ENCODE measurements around the gene ADD3. TPM values are rescaled to one million over a fixed set of nuclear protein-coding genes. Genes with fewer than 3 reads are reported as not detected.

The ADD3 gene
- total and polyA plus RNA-seq, 2 donors from 2014 or later = 56.9 to 79.2 TPM

DNA sequence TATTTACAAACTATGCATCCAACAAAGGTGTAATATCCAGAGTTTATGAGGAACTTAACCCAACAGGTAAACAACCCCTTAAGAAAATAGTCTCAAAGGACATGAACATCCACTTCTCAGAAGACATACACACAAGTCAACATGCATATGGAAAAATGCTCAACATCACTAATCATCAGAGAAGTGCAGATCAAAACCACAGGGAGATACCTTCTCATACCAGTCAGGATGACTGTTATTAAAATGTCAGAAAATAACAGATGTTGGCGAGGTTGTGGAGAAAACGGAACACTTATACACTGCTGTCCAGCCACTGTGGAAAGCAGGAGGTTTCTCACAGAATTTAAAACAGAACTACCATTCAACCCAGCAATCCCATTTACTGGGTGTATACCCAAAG is 84.0 kb downstream of the ADD3 start:
- Histone ChIP-seq H3K27me3 (ENCODE audit: control insufficient read depth, insufficient read depth, low read length) (no peaks in the 10 kb centered on the region), H3K9me3 (ENCODE audit: control insufficient read depth in 2 of 3, insufficient read depth in 1 of 3, low read length in 3 of 3) (no peaks in the 10 kb centered on the region), H3K4me1 (ENCODE audit: control insufficient read depth in 2 of 3, insufficient read depth in 2 of 3, low read depth in 1 of 3, low read length in 3 of 3) (no peaks in the 10 kb centered on the region), H3K36me3 (ENCODE audit: control insufficient read depth in 2 of 3, insufficient read depth in 3 of 3, low read length in 3 of 3) (no peaks in the 10 kb centered on the region), H3K9ac (ENCODE audit: low read length in 3 of 3) (no peak overlapping the region), H3K27ac (ENCODE audit: low read depth in 2 of 2, low read length in 2 of 2) (no peak overlapping the region), H3K4me3 (ENCODE audit: low read length in 3 of 3) (no peak overlapping the region)
- FAIRE-seq (no peak), DNase-seq (no peak)
- intact Hi-C loops (cut with DNase I) = no loop called here
- TF ChIP-seq, protein P1, sequence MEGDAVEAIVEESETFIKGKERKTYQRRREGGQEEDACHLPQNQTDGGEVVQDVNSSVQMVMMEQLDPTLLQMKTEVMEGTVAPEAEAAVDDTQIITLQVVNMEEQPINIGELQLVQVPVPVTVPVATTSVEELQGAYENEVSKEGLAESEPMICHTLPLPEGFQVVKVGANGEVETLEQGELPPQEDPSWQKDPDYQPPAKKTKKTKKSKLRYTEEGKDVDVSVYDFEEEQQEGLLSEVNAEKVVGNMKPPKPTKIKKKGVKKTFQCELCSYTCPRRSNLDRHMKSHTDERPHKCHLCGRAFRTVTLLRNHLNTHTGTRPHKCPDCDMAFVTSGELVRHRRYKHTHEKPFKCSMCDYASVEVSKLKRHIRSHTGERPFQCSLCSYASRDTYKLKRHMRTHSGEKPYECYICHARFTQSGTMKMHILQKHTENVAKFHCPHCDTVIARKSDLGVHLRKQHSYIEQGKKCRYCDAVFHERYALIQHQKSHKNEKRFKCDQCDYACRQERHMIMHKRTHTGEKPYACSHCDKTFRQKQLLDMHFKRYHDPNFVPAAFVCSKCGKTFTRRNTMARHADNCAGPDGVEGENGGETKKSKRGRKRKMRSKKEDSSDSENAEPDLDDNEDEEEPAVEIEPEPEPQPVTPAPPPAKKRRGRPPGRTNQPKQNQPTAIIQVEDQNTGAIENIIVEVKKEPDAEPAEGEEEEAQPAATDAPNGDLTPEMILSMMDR (IDR thresholded peaks at IDR 0.05; ENCODE audit: borderline replicate concordance, extremely low read depth, insufficient read depth) = no peak

DNA sequence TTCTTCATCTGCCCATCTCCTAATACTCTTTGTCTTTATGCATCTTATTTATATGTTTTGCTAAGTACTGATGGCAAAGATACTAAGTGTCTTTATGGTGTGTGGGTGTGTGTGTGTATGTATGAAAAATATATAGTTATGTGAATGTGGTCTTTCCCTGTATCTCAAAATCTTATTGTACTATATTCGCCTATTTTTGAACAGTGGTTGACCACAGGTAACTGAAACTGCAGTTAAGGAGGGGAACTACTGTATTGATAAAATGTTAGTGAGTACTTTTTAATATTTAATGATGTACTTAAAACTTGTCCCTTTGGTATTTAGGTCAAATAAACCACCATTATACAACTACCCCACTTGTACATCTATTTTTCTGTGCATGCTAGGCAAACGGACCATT is 85.9 kb downstream of the ADD3 start:
- Histone ChIP-seq H3K9ac (ENCODE audit: low read length in 3 of 3) (no peak overlapping the region), H3K4me3 (ENCODE audit: low read length in 3 of 3) (no peak overlapping the region), H3K36me3 (ENCODE audit: control insufficient read depth in 2 of 3, insufficient read depth in 3 of 3, low read length in 3 of 3) (no peaks in the 10 kb centered on the region), H3K27ac (ENCODE audit: low read depth in 2 of 2, low read length in 2 of 2) (no peak overlapping the region), H3K27me3 (ENCODE audit: control insufficient read depth, insufficient read depth, low read length) (no peaks in the 10 kb centered on the region), H3K9me3 (ENCODE audit: control insufficient read depth in 2 of 3, insufficient read depth in 1 of 3, low read length in 3 of 3) (no peaks in the 10 kb centered on the region), H3K4me1 (ENCODE audit: control insufficient read depth in 2 of 3, insufficient read depth in 2 of 3, low read depth in 1 of 3, low read length in 3 of 3) (no peaks in the 10 kb centered on the region)
- TF ChIP-seq, protein P1 (IDR thresholded peaks at IDR 0.05; ENCODE audit: borderline replicate concordance, extremely low read depth, insufficient read depth) = no peak
- FAIRE-seq = no peak
- DNase-seq = no peak
- intact Hi-C loops (cut with DNase I) = no loop called here

DNA sequence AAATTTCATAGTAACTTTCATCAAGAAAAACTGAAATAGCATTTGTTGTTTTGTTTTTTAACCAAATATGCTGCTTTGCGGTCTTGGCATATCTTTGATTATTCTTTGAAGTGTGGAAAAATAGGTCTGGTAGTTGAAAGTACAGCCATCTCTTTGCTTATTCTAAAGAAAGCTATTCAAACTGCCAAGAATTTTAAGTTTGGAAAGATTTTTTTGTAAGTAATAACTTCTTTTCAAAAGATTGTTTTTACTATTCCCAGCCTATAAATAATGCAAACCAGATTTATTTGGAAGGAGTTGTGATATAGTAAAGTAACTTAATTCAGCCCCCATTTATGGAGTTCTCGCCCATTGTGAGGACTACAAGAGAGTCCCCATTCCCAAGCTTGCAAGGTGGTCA is 87.0 kb downstream of the ADD3 start:
- no peak for FAIRE-seq
- H3K4me3 ChIP-seq (ENCODE audit: low read length in 3 of 3) = no peak overlapping the region
- TF ChIP-seq, protein P1 (IDR thresholded peaks at IDR 0.05; ENCODE audit: borderline replicate concordance, extremely low read depth, insufficient read depth) = no peak
- H3K36me3 ChIP-seq (ENCODE audit: control insufficient read depth in 2 of 3, insufficient read depth in 3 of 3, low read length in 3 of 3) = no peaks in the 10 kb centered on the region
- no peak overlapping the region for H3K9ac ChIP-seq (ENCODE audit: low read length in 3 of 3)
- H3K27ac ChIP-seq (ENCODE audit: low read depth in 2 of 2, low read length in 2 of 2) = no peak overlapping the region
- H3K27me3 ChIP-seq (ENCODE audit: control insufficient read depth, insufficient read depth, low read length) = no peaks in the 10 kb centered on the region
- intact Hi-C loops (cut with DNase I) = no loop called here
- H3K4me1 ChIP-seq (ENCODE audit: control insufficient read depth in 2 of 3, insufficient read depth in 2 of 3, low read depth in 1 of 3, low read length in 3 of 3) = no peaks in the 10 kb centered on the region
- no peak for DNase-seq
- H3K9me3 ChIP-seq (ENCODE audit: control insufficient read depth in 2 of 3, insufficient read depth in 1 of 3, low read length in 3 of 3) = no peaks in the 10 kb centered on the region

DNA sequence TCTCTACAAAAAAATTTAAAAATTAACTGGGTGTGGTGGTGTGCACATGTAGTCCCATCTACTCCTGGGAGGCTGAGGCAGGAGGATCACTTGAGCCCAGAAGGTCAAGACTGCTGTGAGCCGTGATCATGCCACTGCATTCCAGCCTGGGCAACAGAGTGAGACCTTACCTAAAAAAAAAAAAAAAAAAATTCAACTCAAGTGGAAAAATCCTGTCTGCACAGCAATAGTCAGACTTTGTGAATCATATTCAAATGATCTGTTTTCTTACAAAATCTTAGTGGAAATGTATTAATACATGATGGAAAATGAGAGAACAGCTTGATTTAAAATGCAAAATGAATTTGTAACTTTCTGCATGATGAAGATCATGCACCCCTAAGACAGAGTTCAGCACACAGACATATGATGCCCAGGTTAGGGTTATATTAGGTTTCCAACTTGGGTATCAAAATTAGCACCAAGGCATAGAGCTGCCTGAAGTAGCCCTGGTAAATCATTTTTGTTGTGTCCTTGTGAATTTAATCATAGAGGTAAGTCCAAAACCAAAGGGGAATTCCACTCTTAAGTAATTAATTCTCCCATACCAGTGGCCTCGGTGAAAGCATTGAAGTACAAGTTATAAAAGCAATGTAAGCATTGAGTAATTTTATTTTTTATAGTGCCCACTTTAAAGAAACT is 93.8 kb downstream of the ADD3 start:
- FAIRE-seq (no peak), DNase-seq (no peak)
- intact Hi-C loops (cut with DNase I) = no loop called here
- no peak overlapping the region for H3K4me3 ChIP-seq (ENCODE audit: low read length in 3 of 3)
- TF ChIP-seq, protein P1 (IDR thresholded peaks at IDR 0.05; ENCODE audit: borderline replicate concordance, extremely low read depth, insufficient read depth) = no peak
- no peaks in the 10 kb centered on the region for H3K4me1 ChIP-seq (ENCODE audit: control insufficient read depth in 2 of 3, insufficient read depth in 2 of 3, low read depth in 1 of 3, low read length in 3 of 3)
- no peaks in the 10 kb centered on the region for H3K27me3 ChIP-seq (ENCODE audit: control insufficient read depth, insufficient read depth, low read length)
- no peaks in the 10 kb centered on the region for H3K9me3 ChIP-seq (ENCODE audit: control insufficient read depth in 2 of 3, insufficient read depth in 1 of 3, low read length in 3 of 3)
- H3K36me3 ChIP-seq (ENCODE audit: control insufficient read depth in 2 of 3, insufficient read depth in 3 of 3, low read length in 3 of 3) = peaks cover 0 to 8% (median 0%) of the 10 kb centered on the region in 3 donors
- H3K9ac ChIP-seq (ENCODE audit: low read length in 3 of 3) = no peak overlapping the region
- no peak overlapping the region for H3K27ac ChIP-seq (ENCODE audit: low read depth in 2 of 2, low read length in 2 of 2)
